GM12801 (cell line): ENCODE measurements around the gene NECAB2.

Experiments used
- TF ChIP-seq, protein P1 (sequence below): IDR thresholded peaks from one replicate; pipeline ENCODE4 v1.5.1; 2011; ENCODE audit warnings: control low read depth; ENCODE audit not compliant: insufficient read length; ENCODE audit errors: extremely low read depth

The NECAB2 gene

DNA sequence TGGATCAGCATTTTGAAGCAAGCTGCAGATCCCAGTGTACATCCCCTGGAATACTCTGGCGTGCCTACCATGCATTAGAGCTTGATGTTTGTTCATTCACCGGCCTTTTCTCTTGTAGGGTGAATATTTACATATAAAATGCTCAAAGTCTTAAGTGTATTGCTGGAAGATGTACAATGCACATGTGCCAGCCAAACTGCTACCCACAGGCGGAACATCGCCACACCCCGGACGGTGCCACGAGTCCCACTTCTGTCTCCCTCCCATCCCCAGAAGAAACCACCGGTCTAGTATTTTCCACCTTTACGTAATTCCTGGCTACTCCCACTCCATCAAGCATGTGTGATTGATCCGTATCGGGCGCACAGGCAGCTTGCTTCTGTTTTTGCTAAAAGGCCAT lies 70.4 kb downstream of the NECAB2 start:
- TF ChIP-seq, protein P1, sequence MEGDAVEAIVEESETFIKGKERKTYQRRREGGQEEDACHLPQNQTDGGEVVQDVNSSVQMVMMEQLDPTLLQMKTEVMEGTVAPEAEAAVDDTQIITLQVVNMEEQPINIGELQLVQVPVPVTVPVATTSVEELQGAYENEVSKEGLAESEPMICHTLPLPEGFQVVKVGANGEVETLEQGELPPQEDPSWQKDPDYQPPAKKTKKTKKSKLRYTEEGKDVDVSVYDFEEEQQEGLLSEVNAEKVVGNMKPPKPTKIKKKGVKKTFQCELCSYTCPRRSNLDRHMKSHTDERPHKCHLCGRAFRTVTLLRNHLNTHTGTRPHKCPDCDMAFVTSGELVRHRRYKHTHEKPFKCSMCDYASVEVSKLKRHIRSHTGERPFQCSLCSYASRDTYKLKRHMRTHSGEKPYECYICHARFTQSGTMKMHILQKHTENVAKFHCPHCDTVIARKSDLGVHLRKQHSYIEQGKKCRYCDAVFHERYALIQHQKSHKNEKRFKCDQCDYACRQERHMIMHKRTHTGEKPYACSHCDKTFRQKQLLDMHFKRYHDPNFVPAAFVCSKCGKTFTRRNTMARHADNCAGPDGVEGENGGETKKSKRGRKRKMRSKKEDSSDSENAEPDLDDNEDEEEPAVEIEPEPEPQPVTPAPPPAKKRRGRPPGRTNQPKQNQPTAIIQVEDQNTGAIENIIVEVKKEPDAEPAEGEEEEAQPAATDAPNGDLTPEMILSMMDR, result no peak

DNA sequence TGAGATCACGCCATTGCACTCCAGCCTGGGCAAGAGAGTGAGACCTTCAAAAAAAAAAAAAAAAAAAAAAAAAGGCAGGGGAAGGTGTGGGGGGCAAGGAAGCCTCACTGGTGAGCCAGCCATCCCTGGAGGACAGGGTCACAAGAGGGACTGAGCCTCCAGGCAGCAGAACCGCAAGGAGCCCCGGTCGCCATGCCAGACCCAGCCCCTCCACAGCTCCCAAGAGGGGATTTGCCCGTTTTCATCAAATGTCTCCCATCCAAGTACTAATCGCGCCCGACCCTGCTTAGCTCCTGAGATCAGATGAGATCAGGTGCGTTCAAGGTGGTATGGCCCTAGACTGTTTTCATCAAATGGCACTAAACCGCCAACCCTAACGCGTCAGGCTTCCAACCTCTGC lies 71.7 kb downstream of the NECAB2 start:
- TF ChIP-seq, protein P1, result no peak

DNA sequence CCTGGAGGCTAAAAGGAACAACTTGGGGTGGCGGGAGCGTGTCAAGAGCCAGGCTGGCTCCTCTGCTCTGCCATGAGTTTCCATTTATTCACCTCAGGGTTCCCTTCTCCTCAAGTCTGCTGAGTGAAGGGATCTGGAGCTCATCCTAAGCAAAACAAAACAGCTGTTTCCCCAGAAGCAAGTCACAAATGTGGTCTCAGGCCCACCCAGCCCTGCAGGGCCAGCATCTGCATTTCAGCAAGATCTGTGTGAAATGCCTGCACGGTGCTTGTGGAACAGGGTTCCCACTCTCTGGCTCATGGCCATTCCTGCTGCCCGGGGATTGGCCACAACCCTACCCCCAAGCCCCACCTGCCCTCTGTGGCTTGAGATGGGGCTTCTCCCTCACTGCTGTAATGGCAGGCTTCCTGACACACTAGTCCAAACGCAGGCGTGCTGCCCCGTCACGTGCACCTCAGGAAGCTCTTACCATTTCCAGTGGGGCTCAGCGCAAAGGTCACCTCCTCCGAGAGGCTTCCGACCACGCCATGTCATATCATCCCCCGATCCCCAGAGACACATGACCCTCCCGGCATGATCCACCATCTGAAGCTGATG lies 72.3 kb downstream of the NECAB2 start:
- TF ChIP-seq, protein P1, result no peak

DNA sequence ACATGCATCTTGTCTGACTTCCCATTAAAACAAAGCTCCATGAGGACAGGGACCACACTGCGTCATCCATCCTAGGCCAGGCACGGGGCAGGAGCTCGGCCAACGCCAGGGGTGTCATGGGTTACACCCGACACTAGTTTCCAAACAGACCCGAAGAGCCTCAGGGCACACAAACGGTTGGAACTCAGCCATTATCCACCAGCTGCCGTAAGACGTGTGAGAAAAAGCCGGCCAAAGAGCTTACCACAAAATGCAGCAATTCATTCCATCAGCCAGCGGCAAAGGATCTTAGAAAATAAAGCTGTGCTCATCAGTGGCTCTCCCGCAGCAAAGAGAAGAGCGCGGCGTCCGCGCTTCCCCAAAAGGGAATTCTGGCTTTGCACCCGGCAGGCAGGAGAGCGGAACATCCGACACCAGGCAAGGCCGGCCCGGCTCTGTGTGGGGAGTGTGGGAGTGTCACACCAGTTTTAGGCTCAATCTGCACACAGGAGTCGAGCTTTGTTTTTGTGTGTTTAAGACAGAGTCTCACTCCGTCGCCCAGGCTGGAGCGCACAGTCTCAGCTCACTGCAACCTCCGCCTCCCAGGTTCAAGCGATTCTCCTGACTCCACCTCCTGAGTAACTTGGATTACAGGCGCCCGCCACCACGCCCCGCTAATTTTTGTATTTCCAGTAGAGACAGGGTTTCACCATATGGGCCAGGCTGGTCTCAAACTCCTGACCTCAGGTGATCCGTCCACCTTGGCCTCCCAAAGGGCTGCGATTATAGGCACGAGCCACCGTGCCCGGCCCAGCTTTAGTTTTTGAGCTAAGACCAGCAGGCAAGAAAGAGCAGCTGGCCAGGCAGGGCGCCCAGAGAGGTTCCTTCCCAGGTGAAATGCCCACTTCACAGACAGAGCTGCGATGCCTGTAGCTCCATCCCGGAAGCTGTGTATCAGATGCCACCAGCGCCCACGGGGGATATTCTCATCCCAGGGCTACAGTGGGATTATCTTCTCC lies 73.1 kb downstream of the NECAB2 start:
- TF ChIP-seq, protein P1, result no peak

DNA sequence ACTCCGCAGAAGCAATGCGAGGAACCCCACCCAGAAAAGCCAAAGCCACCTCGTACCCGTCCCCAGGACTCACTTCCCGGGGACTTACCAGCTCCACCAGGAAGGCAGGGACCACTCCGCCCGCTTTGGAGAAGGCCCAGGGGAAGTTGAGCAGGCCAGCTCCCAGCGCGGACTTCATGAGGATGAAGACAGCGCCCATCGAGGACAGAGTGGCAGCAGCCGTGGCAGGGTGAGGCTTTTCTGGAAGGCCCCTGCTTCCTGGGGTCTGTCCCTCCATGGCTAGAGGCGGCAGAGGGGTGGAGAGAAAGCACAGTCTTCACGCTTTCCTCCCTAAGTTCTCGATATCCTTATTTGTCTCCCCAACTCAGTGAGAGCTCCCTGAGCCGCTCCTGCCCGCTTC lies 73.8 kb downstream of the NECAB2 start:
- TF ChIP-seq, protein P1, result no peak

DNA sequence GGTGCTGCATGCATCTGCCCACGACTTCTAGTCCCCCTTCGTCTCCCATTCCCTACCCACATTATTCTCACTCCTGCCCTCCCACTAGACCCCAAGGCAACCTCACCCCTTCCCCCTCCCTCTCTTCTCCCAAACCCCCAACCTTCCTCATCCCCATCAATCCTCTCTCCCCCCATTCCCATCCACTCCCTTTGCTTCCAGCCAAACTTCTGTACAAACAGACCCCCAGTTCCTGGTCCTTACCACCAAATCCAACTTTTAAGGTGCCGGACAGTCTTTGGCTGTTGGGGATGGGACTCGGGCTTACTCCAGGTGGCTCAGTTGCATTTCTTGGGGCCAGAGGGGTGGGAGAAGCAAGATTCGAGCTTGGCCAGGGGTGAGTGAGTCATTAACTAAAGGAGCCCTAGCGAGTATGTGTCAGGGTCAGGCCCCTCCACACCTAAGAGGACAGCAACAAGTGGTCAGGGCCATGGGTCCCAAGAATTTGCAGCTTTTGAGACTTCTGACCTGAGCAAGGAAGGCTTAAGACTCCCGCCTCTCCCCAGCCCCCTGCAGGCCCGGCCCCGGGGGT lies 74.3 kb downstream of the NECAB2 start, which contains the start of gene SLC38A8:
SLC38A8 (minus strand) TSS at position 488 of the 571 bp plus-strand sequence. CDS start 638 bp downstream, outside the sequence.
- TF ChIP-seq, protein P1, result no peak

DNA sequence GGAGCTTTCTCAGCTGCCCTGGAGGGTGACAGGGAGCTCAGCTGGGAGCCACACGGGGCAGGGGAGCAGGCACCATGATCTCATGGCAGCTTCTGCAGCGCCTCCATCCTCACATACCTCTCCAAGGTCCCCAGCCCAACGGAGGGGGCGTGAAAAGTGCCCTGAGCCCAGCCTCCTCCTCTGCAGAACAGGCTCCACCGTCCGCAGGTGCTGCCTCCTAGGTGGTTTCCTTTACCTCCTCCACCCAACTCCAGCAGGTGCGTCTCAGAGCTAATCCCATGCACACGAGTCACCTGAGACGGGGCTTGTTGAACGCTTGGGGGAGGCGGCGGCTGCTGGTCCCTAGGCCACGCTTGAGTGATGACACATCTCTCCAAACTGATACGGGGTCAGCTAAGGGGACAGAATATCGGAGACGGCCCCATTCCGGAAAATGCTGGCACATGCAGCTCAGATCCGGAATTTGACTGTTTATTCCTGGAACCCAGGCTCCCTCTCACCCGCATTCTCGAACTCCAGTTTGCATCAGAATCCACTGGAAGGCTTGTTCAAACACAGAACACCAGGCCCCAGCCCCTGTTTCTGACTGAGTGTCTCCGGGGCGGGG lies 74.9 kb downstream of the NECAB2 start:
- TF ChIP-seq, protein P1, result no peak
